HepG2 (cell line): ENCODE measurements around the gene DDX19B. TPM values are rescaled to one million over a fixed set of nuclear protein-coding genes. Genes with fewer than 3 reads are reported as not detected.
A peak's percentile ranks its signal among the peaks of the same experiment; 100 is the strongest.

Experiments used
- ARID2 ChIP-seq: sonication (generic); formaldehyde crosslinking; IDR thresholded peaks from 2 replicates; pipeline ENCODE4 v1.8.1; 2022; ENCODE audit warnings: mild to moderate bottlenecking, missing genetic modification reagents, borderline replicate concordance
- CHD4 ChIP-seq: fragments of 200-600 bp; sonication (generic); IDR thresholded peaks from 2 replicates; pipeline ENCODE4 v1.7.0; 2017; ENCODE audit warnings: mild to moderate bottlenecking, low read length, borderline replicate concordance
- FIP1L1 ChIP-seq: fragments of 200-400 bp; formaldehyde crosslinking; IDR thresholded peaks from 2 replicates; pipeline ENCODE4 v1.6.1; 2018; ENCODE audit warnings: low read depth, mild to moderate bottlenecking, low read length, moderate library complexity, borderline replicate concordance; ENCODE audit not compliant: insufficient read depth
- KLF13 ChIP-seq: sonication (generic); formaldehyde crosslinking; IDR thresholded peaks from 2 replicates; pipeline ENCODE4 v1.4.0; 2020; ENCODE audit warnings: mild to moderate bottlenecking, missing genetic modification reagents
- NCOA5 ChIP-seq: sonication (generic); formaldehyde crosslinking; IDR thresholded peaks from 2 replicates; pipeline ENCODE4 v1.4.0; 2020; ENCODE audit warnings: missing genetic modification reagents
- NRL ChIP-seq: sonication (generic); formaldehyde crosslinking; IDR thresholded peaks from 2 replicates; pipeline ENCODE4 v1.5.0; 2020; ENCODE audit warnings: missing genetic modification reagents, mild to moderate bottlenecking, moderate library complexity, borderline replicate concordance
- PAX8 ChIP-seq: sonication (generic); formaldehyde crosslinking; IDR thresholded peaks from 2 replicates; pipeline ENCODE4 v1.8.0; 2022; ENCODE audit warnings: mild to moderate bottlenecking, missing genetic modification reagents, borderline replicate concordance
- ZMYM2 ChIP-seq: sonication (generic); formaldehyde crosslinking; IDR thresholded peaks from 2 replicates; pipeline ENCODE4 v1.8.0; 2022; ENCODE audit warnings: mild to moderate bottlenecking, missing genetic modification reagents
- ZNF484 ChIP-seq: sonication (generic); formaldehyde crosslinking; IDR thresholded peaks from 2 replicates; pipeline ENCODE4 v1.5.1; 2020; ENCODE audit warnings: mild to moderate bottlenecking, low read depth, missing genetic modification reagents, borderline replicate concordance
- polyA plus RNA-seq, 8 experiments: library from polyadenylated mRNA; depleted of rRNA in 3 of 8; stranded (reverse) in 7 of 8; unstranded in 1 of 8; fragments of >200 nt; fragmentation: Illumina TruSeq in 4 of 8; extraction: Trizol in 4 of 8; gene quantifications; 2 replicates each; pipeline versions ENCODE4 v1.2.1 to v1.2.3, GENCODE V29; 2011 to 2016; ENCODE audit warnings: low read depth in 4 of 8, missing spikeins in 1 of 8, mixed read lengths in 1 of 8; ENCODE audit not compliant: insufficient read depth in 1 of 8
- total RNA-seq, 5 experiments: library from RNA; depleted of rRNA; stranded (reverse); fragments of >200 nt; fragmentation: Illumina TruSeq; extraction: Trizol; gene quantifications; 2 replicates each; pipeline ENCODE4 v1.2.3, GENCODE V29; 2016; ENCODE audit warnings: low read depth in 1 of 5
- TF ChIP-seq, protein P1 (sequence below), 2 experiments: sonication (generic) in 1 of 2; formaldehyde crosslinking in 1 of 2; IDR thresholded peaks; 2 replicates each; pipeline versions ENCODE4 v1.4.0 to v1.6.1; 2018 to 2020; ENCODE audit warnings: missing genetic modification reagents in 2 of 2, borderline replicate concordance in 1 of 2, low read depth in 1 of 2, mild to moderate bottlenecking in 1 of 2, missing biosample characterization in 1 of 2
- TF ChIP-seq, protein P2 (sequence below): IDR thresholded peaks from 2 replicates; pipeline ENCODE4 v1.6.1; 2016; ENCODE audit warnings: low read depth, control low read depth
- TF ChIP-seq, protein P3 (sequence below): sonication (generic); formaldehyde crosslinking; IDR thresholded peaks from 2 replicates; pipeline ENCODE4 v1.4.0; 2020; ENCODE audit warnings: missing genetic modification reagents
- TF ChIP-seq, protein P4 (sequence below): sonication (generic); formaldehyde crosslinking; conservative IDR thresholded peaks from 2 replicates; pipeline ENCODE4 v1.8.1; 2023; ENCODE audit warnings: missing genetic modification reagents
- TF ChIP-seq, protein P5 (sequence below): sonication (generic); formaldehyde crosslinking; IDR thresholded peaks from 2 replicates; pipeline ENCODE4 v1.9.0; 2021; ENCODE audit warnings: missing genetic modification reagents, borderline replicate concordance
- TF ChIP-seq, protein P6 (sequence below): sonication (generic); formaldehyde crosslinking; IDR thresholded peaks from 2 replicates; pipeline ENCODE4 v1.4.0; 2020; ENCODE audit warnings: missing genetic modification reagents

Gene DDX19B
- total and polyA plus RNA-seq, 2 of the 13 experiments (the other 11 are each of a cell fraction or from before 2014, with no cell fraction given): 36.2 to 40.0 TPM

DNA sequence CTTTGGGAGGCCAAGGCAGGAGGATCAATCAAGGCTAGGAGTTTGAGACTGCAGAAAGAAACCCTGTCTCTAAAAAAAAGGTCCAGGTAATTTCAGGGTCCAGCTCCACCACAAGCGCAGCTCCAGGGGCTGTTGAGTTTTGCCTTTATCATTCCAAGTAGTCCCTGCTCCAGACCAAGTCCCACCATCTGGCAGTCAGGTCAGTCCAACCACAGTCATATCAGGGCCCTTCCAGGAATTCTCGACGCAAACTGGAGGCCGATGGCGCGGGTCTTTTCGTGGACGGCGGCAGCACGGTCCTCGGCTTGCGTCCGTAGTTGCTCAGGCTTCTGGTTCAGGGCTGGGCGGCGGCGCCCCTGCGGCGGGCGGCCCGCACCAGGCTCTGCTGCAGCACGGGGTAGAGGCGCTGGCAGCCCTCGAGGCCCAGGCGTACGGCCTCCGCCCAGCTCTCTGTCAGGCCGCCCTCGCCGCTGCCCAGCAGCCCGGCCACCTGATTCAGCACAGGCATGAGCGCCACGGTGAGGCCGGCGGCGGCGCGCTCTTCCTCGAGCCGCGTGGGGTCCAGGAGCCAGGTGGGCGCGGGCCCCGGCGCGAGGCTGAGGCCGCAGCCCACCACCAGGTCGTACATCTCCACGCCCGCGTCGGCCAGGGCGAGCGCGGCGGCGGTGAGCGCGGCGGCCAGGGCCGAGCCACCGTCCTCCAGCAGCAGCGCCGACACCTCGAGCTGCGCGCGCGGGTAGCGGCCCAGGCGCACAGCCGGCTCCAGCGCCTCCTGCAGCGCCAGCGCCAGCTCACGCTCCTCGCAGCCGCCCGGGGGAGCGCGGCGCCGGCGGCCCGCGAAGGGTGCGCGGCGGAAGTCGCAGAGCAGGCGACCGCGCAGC lies 48.0 kb upstream of the DDX19B start (continued):
- 0 out of 2 replicates have a peak, but pooled peaks have one; percentile 78 for TF ChIP-seq KLF13
- TF ChIP-seq, protein P1, sequence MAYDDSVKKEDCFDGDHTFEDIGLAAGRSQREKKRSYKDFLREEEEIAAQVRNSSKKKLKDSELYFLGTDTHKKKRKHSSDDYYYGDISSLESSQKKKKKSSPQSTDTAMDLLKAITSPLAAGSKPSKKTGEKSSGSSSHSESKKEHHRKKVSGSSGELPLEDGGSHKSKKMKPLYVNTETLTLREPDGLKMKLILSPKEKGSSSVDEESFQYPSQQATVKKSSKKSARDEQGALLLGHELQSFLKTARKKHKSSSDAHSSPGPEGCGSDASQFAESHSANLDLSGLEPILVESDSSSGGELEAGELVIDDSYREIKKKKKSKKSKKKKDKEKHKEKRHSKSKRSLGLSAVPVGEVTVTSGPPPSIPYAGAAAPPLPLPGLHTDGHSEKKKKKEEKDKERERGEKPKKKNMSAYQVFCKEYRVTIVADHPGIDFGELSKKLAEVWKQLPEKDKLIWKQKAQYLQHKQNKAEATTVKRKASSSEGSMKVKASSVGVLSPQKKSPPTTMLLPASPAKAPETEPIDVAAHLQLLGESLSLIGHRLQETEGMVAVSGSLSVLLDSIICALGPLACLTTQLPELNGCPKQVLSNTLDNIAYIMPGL (CRISPR knock-in tag; IDR thresholded peaks at IDR 0.05; ENCODE audit: borderline replicate concordance in 1 of 2, low read depth in 1 of 2): peak in 1 of 2 experiments; percentile 57; a peak in 2 of 4 replicates
- TF ChIP-seq, protein P2, sequence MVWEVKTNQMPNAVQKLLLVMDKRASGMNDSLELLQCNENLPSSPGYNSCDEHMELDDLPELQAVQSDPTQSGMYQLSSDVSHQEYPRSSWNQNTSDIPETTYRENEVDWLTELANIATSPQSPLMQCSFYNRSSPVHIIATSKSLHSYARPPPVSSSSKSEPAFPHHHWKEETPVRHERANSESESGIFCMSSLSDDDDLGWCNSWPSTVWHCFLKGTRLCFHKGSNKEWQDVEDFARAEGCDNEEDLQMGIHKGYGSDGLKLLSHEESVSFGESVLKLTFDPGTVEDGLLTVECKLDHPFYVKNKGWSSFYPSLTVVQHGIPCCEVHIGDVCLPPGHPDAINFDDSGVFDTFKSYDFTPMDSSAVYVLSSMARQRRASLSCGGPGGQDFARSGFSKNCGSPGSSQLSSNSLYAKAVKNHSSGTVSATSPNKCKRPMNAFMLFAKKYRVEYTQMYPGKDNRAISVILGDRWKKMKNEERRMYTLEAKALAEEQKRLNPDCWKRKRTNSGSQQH (CRISPR knock-in tag): no peak
- TF ChIP-seq, protein P3, sequence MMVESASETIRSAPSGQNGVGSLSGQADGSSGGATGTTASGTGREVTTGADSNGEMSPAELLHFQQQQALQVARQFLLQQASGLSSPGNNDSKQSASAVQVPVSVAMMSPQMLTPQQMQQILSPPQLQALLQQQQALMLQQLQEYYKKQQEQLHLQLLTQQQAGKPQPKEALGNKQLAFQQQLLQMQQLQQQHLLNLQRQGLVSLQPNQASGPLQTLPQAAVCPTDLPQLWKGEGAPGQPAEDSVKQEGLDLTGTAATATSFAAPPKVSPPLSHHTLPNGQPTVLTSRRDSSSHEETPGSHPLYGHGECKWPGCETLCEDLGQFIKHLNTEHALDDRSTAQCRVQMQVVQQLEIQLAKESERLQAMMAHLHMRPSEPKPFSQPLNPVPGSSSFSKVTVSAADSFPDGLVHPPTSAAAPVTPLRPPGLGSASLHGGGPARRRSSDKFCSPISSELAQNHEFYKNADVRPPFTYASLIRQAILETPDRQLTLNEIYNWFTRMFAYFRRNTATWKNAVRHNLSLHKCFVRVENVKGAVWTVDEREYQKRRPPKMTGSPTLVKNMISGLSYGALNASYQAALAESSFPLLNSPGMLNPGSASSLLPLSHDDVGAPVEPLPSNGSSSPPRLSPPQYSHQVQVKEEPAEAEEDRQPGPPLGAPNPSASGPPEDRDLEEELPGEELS (CRISPR knock-in tag): no peak
- peak; percentile 60; the same call in 1 of the 2 replicates for TF ChIP-seq ZNF484 (CRISPR knock-in tag)
- no peak for TF ChIP-seq ZMYM2 (CRISPR knock-in tag)
- TF ChIP-seq NCOA5 (CRISPR knock-in tag): no peak
- TF ChIP-seq, protein P4, sequence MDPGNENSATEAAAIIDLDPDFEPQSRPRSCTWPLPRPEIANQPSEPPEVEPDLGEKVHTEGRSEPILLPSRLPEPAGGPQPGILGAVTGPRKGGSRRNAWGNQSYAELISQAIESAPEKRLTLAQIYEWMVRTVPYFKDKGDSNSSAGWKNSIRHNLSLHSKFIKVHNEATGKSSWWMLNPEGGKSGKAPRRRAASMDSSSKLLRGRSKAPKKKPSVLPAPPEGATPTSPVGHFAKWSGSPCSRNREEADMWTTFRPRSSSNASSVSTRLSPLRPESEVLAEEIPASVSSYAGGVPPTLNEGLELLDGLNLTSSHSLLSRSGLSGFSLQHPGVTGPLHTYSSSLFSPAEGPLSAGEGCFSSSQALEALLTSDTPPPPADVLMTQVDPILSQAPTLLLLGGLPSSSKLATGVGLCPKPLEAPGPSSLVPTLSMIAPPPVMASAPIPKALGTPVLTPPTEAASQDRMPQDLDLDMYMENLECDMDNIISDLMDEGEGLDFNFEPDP (CRISPR knock-in tag): no peak
- TF ChIP-seq NRL: peak; percentile 96
- TF ChIP-seq ARID2 (CRISPR knock-in tag): no peak
- no peak for TF ChIP-seq CHD4
- TF ChIP-seq PAX8: peak; percentile 90
- TF ChIP-seq, protein P5, sequence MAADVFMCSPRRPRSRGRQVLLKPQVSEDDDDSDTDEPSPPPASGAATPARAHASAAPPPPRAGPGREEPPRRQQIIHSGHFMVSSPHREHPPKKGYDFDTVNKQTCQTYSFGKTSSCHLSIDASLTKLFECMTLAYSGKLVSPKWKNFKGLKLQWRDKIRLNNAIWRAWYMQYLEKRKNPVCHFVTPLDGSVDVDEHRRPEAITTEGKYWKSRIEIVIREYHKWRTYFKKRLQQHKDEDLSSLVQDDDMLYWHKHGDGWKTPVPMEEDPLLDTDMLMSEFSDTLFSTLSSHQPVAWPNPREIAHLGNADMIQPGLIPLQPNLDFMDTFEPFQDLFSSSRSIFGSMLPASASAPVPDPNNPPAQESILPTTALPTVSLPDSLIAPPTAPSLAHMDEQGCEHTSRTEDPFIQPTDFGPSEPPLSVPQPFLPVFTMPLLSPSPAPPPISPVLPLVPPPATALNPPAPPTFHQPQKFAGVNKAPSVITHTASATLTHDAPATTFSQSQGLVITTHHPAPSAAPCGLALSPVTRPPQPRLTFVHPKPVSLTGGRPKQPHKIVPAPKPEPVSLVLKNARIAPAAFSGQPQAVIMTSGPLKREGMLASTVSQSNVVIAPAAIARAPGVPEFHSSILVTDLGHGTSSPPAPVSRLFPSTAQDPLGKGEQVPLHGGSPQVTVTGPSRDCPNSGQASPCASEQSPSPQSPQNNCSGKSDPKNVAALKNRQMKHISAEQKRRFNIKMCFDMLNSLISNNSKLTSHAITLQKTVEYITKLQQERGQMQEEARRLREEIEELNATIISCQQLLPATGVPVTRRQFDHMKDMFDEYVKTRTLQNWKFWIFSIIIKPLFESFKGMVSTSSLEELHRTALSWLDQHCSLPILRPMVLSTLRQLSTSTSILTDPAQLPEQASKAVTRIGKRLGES (CRISPR knock-in tag): no peak
- TF ChIP-seq, protein P6, sequence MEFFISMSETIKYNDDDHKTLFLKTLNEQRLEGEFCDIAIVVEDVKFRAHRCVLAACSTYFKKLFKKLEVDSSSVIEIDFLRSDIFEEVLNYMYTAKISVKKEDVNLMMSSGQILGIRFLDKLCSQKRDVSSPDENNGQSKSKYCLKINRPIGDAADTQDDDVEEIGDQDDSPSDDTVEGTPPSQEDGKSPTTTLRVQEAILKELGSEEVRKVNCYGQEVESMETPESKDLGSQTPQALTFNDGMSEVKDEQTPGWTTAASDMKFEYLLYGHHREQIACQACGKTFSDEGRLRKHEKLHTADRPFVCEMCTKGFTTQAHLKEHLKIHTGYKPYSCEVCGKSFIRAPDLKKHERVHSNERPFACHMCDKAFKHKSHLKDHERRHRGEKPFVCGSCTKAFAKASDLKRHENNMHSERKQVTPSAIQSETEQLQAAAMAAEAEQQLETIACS (CRISPR knock-in tag): peak; percentile 68; the same call in 1 of the 2 replicates
- TF ChIP-seq FIP1L1: no peak
